NOMO-1 treated with dmso at 0.1 percent for 144 hours (cell line): ENCODE results near the gene POU2F1.

Experiments
- DNase-seq: peaks from one replicate; lab custom pipeline; 2025; ENCODE audit not compliant: unreplicated experiment; lab: John Stamatoyannopoulos, UW

Gene POU2F1

DNA sequence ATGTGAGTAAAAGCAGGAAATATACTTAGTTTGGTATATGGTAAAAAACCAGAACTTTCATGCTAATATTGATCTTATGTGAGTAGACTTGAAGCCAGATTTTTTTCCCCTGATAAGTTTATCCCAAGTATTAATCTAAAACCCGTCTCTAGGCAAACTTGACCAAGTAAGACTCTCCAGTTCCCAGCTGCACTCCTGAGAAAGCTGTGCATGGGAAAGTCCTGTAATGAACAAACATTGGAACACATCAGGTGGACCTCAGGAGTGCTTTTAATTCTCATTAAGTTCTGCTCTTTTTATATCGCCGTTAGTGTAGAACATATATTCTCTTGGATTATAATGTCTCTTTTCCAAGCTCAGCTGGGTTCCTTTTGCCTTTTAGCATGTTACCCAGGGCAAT is 192.6 kb downstream of the POU2F1 start:
- DNase-seq: no peak

DNA sequence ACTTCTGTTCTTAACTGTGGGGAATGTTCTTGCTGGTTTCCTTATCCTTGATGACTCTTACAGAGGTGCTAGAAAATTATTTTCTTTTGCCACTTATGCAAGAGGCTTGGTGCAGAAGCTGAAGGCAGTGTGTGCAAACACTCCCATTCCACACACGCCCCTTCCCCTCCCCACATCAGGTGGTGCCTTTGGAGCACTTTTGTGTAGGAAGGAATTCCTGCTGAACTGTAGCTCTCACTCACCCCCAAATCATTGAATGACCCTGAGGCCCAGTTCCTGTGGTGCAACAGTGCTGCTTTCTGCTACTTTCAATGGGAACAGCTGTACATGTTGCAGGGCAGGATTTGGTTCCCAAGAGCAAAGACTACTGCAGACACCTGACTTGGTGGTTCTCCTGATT is 195.8 kb downstream of the POU2F1 start:
- DNase-seq: no peak

DNA sequence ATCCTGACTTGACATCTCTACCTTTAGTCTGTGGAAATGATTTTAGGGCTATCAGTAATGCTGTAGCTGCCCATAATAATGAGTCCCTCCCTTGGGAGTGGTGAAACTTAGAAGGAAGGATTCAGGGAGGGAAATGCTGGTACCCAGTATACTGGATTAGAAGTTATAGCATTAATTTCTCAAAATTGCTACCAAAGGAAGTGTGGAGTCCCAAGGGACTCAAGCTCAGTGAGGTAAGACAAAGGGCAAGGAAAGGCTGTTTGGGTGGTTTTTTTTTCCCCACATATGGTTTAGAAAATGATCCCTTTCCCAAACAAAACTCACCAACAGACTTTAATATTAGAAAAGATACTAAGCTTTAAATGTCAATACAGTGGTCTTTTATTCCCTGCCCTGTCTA is 197.7 kb downstream of the POU2F1 start:
- DNase-seq: no peak

DNA sequence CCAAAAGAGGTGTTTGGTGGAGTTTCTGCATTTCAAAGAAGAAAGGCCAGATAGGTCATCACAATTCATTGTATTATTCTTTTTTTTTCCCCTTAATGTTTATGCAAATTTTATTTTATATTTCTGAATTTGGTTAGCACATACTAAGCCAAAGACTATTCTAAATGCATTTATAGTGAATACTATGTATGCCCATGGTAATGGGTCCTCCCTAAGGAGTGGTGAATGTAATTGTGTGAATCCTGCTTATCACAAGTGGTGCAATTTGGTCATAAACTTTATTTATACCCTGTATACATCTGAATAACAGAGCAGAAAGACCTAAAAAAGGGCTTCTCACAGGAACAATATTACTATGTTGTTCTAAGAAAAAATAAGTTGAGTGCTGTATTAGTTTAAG is 198.6 kb downstream of the POU2F1 start:
- DNase-seq: no peak

DNA sequence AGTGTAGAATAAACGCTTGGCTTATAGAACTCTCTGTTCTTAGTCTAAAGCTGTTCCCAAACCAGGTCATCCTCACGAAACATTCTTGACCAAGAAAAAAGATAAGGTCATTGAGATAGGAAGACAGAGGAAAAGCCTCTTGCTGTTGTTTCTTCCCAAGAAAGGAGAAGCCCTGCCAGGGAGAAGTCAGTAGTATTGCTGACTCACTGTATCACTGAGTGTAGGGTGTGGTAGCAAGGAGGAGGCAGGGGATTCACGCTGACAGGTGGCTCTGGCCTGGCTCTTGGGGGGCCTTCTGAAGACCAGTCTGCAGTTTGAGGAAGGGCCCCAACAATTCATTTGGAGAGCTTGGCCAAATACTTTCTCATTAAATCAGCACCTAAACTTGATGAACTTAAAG is 199.8 kb downstream of the POU2F1 start:
- no peak for DNase-seq

DNA sequence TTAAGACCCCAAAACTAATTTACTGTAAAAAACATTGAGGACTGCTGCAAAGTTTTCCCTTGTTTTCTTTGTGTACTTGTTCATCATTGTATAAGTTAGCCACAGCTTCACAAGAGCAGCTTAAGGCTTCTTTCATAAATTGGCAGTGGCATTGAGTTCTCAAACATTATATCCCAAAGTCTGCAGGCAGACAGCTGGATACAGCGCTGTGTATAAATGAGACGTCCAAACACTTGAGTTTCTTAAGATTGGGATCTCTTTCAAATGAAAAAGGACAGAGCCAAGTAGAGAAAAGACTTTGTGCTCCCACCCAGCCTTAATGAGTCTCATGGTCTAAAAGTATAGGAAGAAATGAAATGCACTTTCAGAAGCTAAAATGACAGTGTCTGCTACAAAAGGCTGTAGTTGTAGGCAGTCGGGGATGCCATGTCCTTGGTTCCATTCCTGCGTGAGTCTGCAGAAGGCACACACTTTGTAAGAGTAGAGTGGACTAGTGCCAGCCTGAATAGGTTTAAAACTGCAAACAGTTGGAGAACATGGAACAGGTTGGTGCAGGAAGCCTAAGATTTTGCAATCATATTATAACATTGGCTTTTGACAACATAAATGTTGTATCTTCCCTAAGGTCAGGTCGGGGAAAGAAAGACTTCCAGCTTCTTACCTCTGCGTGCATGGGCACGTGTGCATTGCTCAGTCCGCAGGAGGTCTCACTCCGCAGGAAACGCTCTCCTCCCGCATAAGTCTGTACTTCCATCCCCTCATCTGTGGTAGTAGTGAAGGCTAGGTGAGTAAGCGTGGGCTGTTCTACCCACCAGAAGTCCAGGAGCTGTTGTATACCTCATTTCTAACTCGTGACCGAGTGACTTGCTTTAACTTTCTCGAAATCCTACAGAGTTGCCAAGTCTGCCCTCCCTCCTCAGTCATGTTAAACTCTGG is 203.3 kb downstream of the POU2F1 start:
- no peak for DNase-seq

DNA sequence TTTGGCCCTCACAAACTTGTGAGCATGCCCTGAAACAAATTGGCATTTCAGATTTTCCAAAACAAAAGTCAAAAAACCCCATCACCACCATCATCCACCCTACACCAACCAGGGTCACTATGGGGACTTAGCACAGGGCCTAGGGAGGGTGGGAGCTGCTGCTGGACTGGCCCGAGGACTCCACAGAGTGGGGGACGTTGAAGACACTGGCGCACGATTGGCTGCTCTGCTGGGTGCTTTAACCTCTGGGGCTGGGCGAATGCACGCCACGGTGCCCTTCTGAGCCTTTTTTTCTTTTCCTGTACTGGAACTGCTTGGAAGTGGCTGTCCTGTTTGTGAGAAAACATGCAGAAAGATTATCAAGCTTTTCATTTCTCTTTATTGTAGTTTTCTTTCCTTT is 204.8 kb downstream of the POU2F1 start:
- no peak for DNase-seq

DNA sequence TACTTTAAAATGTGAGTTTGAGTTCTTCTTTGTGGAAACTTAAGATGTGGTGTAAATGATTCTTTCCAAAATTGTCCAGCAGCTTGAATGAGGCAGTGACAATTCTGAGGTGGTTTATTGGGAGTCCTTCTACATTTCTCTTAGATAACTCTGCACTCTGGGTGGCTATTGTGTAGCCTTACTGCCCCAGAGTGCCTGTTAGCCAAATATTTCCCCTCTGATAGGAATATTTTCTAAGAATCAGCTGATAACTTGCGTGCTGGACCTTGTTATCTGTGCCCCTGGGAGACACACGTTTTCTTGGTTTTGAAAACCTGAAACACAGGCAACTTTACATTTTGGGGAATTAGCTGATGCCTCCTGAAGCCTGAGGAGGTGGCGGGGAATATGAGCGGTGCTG is 206.0 kb downstream of the POU2F1 start:
- DNase-seq: no peak

DNA sequence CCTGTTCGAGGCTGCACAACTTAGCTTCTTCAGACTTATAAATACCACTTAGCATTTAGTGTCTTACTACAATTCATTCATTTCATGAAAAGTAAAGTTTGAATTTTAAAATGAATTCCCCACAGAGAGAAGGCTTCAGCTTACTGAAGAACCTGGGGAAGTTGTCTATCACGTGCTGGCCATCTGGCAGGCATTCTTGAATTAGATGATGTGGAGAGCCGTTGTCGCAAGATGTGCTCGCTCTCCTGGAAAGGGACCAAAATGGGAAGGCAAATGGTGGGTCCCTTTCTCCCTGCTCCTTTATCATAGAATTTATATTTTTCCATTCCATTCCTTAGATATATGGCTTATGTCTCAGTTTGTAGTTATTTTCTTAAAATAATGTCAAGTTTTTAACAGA is 207.2 kb downstream of the POU2F1 start:
- no peak for DNase-seq

DNA sequence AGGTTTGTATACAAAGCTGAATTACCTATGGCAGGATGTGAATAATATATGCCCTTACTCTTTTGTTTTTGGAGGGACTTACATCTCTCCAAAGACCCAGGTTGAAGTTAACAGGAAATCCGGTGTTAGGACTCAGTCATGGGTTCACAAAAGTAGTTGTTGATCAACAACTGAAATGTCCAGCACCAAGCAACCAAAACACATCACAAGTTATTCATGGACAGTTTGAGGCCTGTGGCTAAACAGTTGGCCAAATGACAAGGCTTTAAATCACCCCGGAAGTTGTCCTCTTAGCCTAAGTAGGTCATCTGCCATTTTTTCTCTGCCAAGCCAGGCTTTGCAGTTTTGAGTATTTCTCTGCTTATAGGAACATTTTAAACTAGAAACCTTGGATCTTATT is 207.7 kb downstream of the POU2F1 start:
- no peak for DNase-seq

DNA sequence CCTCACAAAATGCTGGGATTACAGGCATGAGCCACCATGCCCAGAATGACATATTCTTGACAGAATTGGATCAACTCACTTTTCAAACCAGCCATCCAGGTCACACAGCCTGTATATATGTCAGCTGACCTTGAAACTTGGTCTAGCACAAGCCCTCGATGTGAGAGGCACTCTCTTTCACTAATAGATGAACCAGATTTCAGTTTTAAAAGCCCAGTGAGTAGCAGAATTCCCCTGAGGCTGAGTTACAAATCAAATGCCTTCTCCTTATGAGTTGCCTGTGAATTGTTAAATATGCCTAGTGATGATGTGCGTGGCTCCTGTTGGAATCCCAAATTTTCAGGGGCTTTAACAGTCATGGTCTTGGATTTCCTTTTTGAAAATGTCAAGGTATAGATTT is 208.9 kb downstream of the POU2F1 start:
- DNase-seq: no peak

DNA sequence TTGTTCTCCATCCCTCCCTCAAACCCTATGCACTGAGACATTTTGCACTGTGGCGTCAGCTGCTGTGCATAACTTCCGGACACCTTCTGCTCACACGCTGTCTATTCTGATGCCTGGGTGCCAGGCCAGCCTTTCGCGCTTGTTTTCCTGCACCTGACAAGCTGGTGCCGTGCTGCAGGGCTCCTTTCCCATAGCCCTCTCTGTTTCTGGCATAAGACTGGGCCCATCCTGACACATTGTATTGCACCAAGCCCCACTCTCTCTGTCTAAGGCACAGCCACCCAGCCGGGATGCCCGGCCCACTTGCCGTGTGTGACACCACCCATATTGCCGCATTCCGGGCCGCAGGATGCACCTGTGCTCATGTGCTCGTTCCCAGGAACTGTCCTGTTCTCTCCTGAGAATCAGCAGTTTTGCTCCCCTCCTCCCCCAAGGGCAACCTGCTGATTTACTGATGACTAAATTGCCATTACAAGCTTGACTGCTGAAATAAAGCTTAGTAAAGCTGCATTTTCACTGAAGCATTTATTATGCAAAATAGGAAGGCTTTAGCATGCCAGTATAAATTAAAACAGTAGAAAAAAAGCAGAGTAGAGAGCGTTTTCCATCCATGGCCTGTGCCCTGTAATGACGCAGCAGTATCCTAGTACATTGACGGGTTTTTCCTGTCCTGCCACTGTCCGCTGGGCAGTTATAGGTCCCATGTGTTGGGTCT is 209.6 kb downstream of the POU2F1 start:
- no peak for DNase-seq

DNA sequence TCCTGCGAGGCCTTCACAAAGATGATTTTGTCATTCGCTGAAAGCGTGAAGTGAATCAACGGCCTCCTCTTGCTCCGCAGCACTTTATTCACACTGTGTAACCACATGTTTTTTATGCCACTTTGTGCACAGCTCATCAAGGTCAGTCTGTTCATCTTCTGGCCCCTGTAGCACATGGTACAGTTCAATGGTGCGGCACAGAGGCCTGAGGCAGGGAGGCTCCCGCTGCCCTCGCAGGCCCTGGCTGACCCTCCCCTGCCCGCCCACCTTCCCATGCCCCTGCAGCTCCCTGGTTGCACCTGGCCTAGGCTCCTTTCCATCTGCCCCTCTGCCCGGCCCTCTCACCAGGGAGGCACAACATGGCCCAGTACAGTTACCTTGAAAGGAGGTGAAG is 210.2 kb downstream of the POU2F1 start:
- DNase-seq: no peak

DNA sequence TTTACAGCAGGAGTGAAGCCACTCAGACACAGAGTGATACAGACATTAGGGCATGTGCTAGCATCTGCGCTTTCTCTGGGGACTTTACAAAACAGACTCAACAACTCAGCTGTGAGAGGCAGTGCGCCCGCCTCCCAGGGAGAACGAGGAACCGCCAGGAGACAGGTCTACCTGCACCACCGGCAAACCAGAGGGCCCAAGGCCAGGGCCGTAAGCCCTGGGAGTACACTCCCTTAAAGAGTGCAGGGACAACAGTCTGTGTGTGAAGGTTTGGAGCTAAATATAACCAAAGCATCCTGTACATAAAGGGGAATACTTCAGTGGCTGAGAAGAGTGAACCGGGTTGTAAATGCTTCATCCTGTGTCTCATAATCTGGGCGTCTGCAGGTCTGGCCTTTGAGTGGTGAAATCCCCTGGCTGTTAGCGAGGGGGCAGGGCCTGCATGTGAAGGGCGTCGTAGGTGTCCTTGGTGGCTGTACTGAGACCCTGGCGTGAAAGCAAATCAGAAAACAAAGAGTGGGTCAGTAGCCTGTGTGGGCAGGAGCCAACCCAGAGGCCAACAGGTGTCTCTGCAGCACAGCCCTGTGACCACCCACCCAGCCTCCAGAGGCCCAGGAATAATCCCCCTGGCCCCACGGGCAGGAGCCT is 210.7 kb downstream of the POU2F1 start:
- no peak for DNase-seq

DNA sequence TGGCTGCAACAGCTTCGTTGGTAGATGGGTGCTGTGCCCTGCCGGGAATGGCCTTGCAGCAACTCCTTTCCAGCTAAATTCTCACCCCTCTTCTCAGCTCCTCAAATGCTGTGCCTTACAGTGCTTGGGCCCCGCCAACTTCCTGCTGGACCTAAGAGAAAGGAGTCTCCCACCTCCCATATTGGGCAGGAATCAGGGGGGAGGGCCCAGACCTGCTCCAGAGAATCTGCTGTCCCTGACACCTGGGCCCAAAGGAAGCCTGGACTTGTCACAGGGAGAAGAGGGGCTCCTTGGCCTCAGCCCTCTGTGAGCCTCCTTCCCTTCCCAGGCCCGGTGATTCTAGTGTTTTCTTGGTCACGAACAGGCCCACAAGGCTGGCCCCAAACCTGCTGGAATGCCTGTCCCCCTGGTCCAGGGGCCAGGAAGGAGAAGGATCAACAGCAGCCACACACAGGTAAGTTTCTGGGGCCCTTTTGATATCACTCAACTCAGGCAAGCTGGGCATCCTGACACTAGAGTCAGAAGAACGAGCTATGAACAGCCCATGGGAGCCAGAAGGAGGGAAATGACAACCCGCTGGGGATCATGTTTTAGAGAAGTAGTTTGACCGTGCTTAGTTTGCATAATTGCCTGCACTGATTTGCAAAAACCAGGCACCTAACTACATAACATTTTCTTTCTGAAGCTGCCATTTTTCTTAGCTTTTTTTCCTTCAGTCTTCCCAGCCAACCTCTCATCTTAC is 211.4 kb downstream of the POU2F1 start:
- DNase-seq: no peak

DNA sequence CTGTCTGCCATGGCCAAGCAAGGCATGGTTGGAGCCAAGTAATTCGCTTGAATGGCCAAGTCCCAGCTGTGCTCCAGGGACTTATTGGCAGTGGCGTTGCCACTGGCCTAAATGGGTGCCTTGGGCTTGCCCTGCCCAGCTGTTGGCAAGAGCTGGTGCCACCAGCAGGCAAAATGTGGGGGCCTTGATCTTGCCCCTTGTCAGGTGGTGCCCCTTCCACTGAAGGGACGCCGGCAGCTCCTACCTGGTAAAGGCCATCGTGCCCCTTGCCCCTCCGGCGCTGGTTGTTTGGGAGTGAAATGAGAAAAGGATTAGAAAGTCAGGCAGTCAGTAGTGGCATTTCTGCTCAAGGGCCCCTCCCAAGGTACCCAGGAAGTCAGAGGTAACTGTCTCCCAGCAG is 212.1 kb downstream of the POU2F1 start:
- DNase-seq: no peak

DNA sequence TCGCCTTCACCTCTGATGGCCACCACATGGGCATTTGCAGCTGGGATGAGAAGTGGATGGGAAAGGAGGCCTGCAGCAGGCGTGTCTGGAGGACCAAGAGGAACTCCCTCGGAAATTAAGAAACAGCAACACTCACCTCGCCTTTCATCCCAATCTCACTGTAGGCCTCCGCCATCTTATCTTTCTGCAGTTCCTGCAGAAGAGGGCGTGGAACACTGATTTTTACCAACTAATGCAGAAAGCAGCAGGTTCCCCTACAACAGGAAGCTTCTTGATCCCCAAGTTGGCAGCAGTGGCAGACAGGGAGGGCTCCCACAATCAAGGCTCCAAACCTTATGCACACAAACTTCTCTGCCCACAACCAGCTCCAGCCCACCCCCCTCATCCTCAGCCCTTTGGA is 213.2 kb downstream of the POU2F1 start:
- DNase-seq: no peak

DNA sequence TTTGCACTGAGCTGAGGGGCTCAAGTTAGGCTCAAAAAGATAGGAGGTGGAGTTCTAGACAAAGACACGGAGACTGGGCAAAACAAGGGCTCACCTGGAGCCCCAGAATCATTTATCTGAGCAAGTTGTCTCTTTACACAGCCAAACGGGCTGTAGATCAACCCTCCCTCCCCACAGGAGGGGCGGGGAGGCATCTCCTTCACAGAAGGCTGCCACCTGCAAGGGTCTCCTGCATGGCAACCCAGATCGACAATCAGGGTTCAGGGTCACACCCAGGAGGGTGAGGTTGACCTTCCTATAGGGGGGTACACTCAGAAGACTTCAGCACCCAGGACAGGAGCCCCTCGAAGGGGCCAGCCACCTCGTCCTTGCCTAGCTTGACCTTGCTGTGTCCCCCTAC is 213.6 kb downstream of the POU2F1 start:
- DNase-seq: no peak

DNA sequence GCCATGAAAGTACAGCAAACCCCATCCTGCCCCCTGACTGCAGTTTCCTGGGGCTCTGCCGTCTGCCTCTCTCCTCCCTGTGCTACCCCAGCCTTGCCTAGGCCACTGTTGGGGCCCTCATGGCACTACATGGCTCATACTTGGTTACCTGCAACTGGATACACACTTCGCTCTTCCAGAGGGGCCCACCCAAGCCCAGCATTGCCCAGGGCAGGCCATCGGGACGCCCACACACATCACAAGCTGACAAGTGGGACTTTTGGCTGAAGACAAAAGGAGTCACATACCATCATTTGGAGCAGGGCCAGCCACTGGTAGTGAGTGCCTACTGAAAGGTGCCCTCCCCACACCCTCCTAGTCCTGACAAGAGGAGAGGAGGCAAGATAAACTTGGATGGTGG is 214.8 kb downstream of the POU2F1 start:
- DNase-seq: no peak

DNA sequence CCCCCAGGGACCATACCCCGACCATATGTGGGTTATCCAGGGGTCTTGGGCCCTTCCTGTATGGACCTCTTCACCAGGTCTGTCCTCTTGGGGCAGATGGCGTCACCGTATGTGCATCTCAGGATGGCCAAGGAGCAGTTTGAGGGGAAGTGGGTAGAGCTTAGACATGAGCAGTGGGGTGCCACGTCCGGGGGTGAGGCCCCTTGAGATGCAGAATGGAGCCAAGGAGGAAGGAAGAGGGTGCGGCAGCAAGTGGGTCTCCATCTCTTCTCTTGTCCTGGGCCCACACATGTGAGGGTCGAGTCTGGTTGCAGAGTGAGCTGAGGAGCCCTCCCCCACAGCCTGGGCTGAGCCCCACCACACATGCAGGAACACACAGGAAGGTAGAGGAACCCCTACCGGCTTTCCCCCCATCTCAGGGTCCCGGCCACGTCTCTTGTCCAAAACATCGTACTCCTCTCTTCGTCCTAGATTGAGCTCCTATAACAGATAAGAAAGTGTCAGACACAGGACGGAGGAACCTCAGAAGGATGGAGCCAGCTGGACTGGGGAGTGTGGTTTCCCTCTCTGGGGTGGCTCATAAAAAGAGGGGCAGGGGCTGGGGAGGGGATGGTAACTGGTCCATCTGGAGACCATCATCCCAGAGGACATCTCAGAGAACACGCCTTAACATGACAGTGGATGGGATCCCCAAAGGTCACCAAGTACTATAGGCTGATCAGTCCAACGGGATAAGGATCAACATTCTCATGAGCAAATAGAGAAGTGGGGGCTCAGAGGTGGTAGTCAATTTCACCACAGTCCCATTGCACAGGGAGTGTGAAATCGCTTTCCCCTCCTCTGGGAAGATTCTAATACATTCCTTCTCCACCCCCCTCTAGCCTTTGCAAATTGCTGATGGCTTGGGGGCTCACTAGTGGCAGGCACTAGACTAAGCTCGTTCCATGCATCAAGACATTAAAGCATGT is 217.8 kb downstream of the POU2F1 start:
- DNase-seq: no peak
